Small intestine (tissue), 16 donors: ENCODE measurements around the gene AQP12A. TPM values are rescaled to one million over a fixed set of nuclear protein-coding genes. Genes with fewer than 3 reads are reported as not detected.
"Not testable (repeated sequence)": the region's sequence is repeated elsewhere in the genome, so short reads cannot be mapped to it uniquely, and the experiment has no call there.

Source experiments
- DNase-seq, 2 donors: peaks; one replicate each; pipeline versions ENCODE4 v3.0.0 to v3.0.0-alpha.2; 2013
- FAIRE-seq: peaks from 2 replicates; lab custom pipeline; 2012; peaks lifted over from hg19 to GRCh38; lab: Jason Lieb, UNC
- H3K27ac ChIP-seq, 3 donors: one replicate each; pipeline ENCODE4 v1.5.1; 2013; ENCODE audit warnings: low read length in 2 of 3, mild to moderate bottlenecking in 2 of 3, control low read depth in 1 of 3, inconsistent platforms in 1 of 3, low read depth in 1 of 3, moderate library complexity in 1 of 3
- H3K27me3 ChIP-seq, 3 donors: one replicate each; pipeline ENCODE4 v1.6.1; 2013; ENCODE audit warnings: low read length in 3 of 3, inconsistent platforms in 1 of 3; ENCODE audit not compliant: control insufficient read depth in 3 of 3, insufficient read depth in 3 of 3
- H3K36me3 ChIP-seq, 3 donors: one replicate each; pipeline ENCODE4 v1.6.1; 2013; ENCODE audit warnings: low read length in 3 of 3, inconsistent platforms in 1 of 3, low read depth in 1 of 3, mild to moderate bottlenecking in 1 of 3, moderate library complexity in 1 of 3; ENCODE audit not compliant: control insufficient read depth in 3 of 3, insufficient read depth in 2 of 3
- H3K4me1 ChIP-seq, 3 donors: one replicate each; pipeline ENCODE4 v1.6.1; 2013; ENCODE audit warnings: low read length in 2 of 3, inconsistent platforms in 1 of 3, low read depth in 1 of 3, mild to moderate bottlenecking in 1 of 3, moderate library complexity in 1 of 3; ENCODE audit not compliant: control insufficient read depth in 3 of 3, insufficient read depth in 2 of 3
- H3K4me3 ChIP-seq, 3 donors: one replicate each; pipeline ENCODE4 v1.5.1; 2013; ENCODE audit warnings: low read length in 3 of 3, control low read depth in 1 of 3, inconsistent platforms in 1 of 3, low read depth in 1 of 3, mild to moderate bottlenecking in 1 of 3, moderate library complexity in 1 of 3
- H3K9me3 ChIP-seq, 2 donors: one replicate each; pipeline ENCODE4 v1.6.1; 2013; ENCODE audit warnings: low read depth in 1 of 2, low read length in 1 of 2; ENCODE audit not compliant: control insufficient read depth in 2 of 2, insufficient read depth in 1 of 2
- WGBS, 3 donors: extraction: QIAGEN DNeasy Blood & Tissue Kit; methylation state at CpG; one replicate each; pipeline ENCODE4 v1.1.7; 2013; 5-methylcytosine and 5-hydroxymethylcytosine counted together
- long read RNA-seq, 10 donors: transcript quantifications; one replicate each; lab custom pipeline, GENCODE V29; 2026
- polyA plus RNA-seq, 4 donors: library from polyadenylated mRNA; stranded (reverse) in 3 of 4; unstranded in 1 of 4; fragments of 200-250 nt in 3 of 4; fragments of 120-200 nt in 1 of 4; gene quantifications; one replicate each; pipeline versions ENCODE4 v1.2.1 to v1.2.3, GENCODE V29; 2013
- donor health status: healthy with polysubstance abuse.
- donor health status: control.
- donor health status: control.
- donor health status: Bipolar disorder and iron deficiency.
- donor health status: healthy.

Gene AQP12A
- polyA plus RNA-seq: 1 to 10 TPM in 3 of 4 donors, not detected in 1; 1.2 to 4.6 (median 3.4) TPM
- long read RNA-seq, donor 1: 0 reads
- long read RNA-seq, donor 2: 0 reads
- long read RNA-seq, donor 3: 0 reads
- long read RNA-seq, donor 4: 0 reads
- long read RNA-seq, donor 5: 0 reads
- long read RNA-seq, donor 6: 0 reads
- long read RNA-seq, donor 7: 0 reads
- long read RNA-seq, donor 8: 0 reads
- long read RNA-seq, donor 9: 0 reads
- long read RNA-seq, donor 10: 0 reads

- 64 to 82% (median 74%) methylated on average over 9 to 32 of the region's 37 CpGs for WGBS, 3 donors
- FAIRE-seq, DNase-seq, H3K27me3 ChIP-seq, H3K36me3 ChIP-seq, H3K9me3 ChIP-seq: not testable (repeated sequence)
- H3K4me3 ChIP-seq: peak within 1 kb of the TSS in 1 of 3 donors; percentile 30
- H3K4me1 ChIP-seq: peaks cover 0 to 18% (median 0%) of the 10 kb centered on the region in 3 donors
- H3K27ac ChIP-seq: peak within 1 kb of the TSS in 1 of 3 donors; percentile 69
Measured at GRCh38 chr2:240691631-240692420, at the start of gene AQP12A. Gene AQP12A (plus strand): TSS chr2:240691866. CDS start chr2:240691914, 48 bp downstream.

DNA sequence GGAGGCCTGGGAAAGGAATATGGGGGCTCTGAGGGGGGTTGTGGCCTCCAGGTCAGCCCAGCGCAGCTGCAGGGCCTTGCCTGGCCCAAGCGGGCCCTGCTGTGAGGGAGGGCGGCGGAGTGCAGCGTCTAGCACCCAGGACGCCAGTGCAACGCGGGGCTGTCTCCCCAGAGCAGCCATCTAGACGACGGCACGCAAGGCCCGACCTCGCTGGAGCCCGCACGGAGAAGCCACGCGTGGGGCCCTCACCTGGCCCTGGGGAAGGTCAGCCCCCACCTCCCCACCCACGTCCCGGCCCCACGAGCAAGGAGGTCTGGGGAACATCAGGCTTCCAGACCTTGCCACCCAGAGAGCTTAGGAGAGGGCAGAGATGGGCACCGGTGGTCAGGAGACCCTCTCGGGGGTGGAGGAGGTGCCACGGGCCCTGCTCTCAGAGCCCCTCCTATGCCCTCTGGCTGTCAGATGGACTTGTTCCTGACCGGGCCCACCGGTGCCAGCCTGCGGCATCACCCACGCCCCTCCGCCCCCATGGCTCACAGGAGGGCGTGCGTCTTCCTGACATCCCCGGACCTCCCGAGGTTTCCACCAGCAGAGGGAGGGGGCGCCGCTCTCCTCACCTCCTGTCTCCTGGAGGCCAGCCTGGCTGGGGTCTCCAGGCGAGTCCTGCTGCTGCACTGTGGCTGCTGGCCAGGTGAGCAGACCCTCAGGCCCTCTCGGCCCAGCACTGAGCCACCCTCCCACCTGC lies 49.4 kb upstream of the AQP12A start:
- no peak for FAIRE-seq
- no peak overlapping the region for H3K27ac ChIP-seq
- 81 to 86% (median 83%) methylated on average over 34 to 36 of the region's 36 CpGs for WGBS, 3 donors
- peaks cover 0 to 10% (median under 1%) of the 10 kb centered on the region in 3 donors for H3K27me3 ChIP-seq
- no peaks in the 10 kb centered on the region for H3K4me1 ChIP-seq
- H3K36me3 ChIP-seq: no peaks in the 10 kb centered on the region
- no peak for DNase-seq
- H3K4me3 ChIP-seq: no peak overlapping the region
- peaks cover 0 to 1% of the 10 kb centered on the region in 2 donors for H3K9me3 ChIP-seq

GRCh38 chr2:240642806-240643092 lies 48.9 kb upstream of the AQP12A start:
- H3K9me3 ChIP-seq: peaks cover 0 to 1% of the 10 kb centered on the region in 2 donors
- no peak overlapping the region for H3K27ac ChIP-seq
- H3K4me1 ChIP-seq: no peaks in the 10 kb centered on the region
- no peaks in the 10 kb centered on the region for H3K36me3 ChIP-seq
- DNase-seq (no peak), FAIRE-seq (no peak)
- WGBS, 3 donors: 86 to 92% (median 91%) methylated on average over 7 to 11 of the region's 11 CpGs
- H3K27me3 ChIP-seq: peaks cover 0 to 15% (median 3%) of the 10 kb centered on the region in 3 donors
- H3K4me3 ChIP-seq: no peak overlapping the region

DNA sequence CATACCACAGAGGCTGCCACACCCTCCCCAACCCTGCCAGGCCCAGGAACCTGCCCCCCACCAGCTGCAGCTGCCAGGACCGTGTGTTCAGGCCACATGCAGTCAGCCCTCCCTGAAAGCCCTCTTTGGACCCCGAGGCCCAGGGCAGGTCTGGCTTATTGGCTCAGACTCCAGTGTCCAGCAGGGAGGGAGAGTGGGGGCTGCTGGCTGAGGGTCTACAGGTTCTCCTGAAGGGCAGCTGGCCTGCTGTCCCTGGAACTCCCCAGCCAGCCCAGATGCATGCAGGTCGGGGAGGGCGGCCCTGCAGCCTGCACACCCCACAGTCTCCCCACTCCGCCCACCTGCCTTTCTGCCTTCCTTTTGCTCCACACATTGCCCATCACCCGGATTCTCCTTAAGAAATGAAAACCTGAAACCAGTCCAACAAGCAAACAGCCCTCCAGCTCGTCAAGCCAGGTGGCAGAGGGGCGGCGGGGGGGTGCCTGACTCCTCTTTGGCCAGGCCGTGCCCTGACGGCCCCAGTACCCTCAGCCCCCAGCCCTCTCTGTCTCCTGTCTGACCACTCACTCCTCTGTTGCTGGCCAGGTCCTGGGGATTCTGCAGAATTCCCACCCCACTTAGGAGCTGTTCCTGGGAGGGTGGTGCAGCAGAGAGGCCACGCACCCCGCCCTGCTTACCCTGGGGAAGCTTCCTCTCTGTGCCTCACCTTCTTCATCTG lies 48.4 kb upstream of the AQP12A start:
- Histone ChIP-seq H3K4me1 (no peaks in the 10 kb centered on the region), H3K36me3 (no peaks in the 10 kb centered on the region), H3K4me3 (no peak overlapping the region), H3K9me3 (peaks cover 0 to 1% of the 10 kb centered on the region in 2 donors), H3K27ac (no peak overlapping the region), H3K27me3 (peaks cover 0 to 20% (median 6%) of the 10 kb centered on the region in 3 donors)
- FAIRE-seq (no peak), DNase-seq (no peak)
- 56 to 71% (median 67%) methylated on average over 13 of the region's 13 CpGs for WGBS, 3 donors

GRCh38 chr2:240643811-240644150 lies 47.9 kb upstream of the AQP12A start:
- no peaks in the 10 kb centered on the region for H3K4me1 ChIP-seq
- peaks cover 0 to 22% (median 7%) of the 10 kb centered on the region in 3 donors for H3K27me3 ChIP-seq
- WGBS, 3 donors: 81 to 83% (median 82%) methylated on average over 15 of the region's 15 CpGs
- H3K4me3 ChIP-seq: no peak overlapping the region
- FAIRE-seq (no peak), DNase-seq (no peak)
- H3K9me3 ChIP-seq: peaks cover 0 to 1% of the 10 kb centered on the region in 2 donors
- H3K27ac ChIP-seq: no peak overlapping the region
- H3K36me3 ChIP-seq: no peaks in the 10 kb centered on the region

DNA sequence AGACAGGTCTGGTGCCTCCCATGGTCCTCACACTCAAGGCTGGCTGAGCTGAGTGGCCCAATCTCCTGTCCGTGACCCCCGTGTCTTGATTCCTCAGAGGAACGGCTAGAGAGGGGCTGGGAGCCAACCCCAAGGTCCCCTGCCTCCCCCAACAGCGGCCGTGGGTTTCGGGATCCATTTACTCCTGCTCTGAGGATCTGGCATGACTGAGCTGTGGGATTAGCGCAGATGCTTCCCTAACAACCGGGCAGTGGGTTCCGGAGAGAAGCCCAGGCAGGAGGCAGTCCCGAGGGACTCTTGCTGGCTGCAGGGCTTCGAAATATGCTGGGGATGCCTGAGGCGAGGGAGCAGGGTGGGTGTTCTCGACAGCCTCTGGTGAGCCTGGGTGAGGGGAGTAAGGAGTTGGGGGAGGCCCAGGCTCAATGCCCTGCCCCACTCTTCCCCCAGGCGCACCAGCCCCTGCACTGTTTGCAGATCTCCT lies 47.5 kb upstream of the AQP12A start:
- no peak for DNase-seq
- WGBS, 3 donors: 65 to 78% (median 74%) methylated on average over 13 to 14 of the region's 14 CpGs

DNA sequence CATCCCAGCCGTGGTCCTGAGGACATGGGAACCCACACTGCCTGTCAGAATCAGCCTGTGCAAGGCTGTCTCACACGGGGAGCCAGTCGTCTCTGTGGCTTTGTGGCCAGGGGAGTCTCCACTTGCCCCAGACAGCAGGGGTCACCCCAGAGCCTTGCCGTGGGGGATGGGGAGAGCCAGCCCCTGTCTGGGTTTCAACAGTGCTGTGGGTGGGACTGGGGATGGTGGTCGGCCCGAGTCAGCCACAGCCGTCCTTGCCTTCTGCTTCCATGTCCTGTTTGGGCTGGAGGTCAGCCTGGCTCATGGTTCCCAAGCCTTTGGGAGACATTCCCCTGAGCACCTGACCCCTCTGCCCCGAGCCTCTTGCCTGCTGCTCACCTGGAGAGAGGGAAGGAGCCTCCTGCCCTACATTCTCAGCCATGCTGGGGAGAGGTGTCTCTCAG lies 46.8 kb upstream of the AQP12A start:
- Histone ChIP-seq H3K4me3 (no peak overlapping the region), H3K9me3 (peaks cover 0 to 1% of the 10 kb centered on the region in 2 donors), H3K36me3 (no peaks in the 10 kb centered on the region), H3K27ac (no peak overlapping the region), H3K4me1 (no peaks in the 10 kb centered on the region), H3K27me3 (peaks cover 0 to 29% (median 10%) of the 10 kb centered on the region in 3 donors)
- DNase-seq (no peak), FAIRE-seq (no peak)
- 51 to 55% (median 51%) methylated on average over 8 of the region's 8 CpGs for WGBS, 3 donors

More for the DNA sequence above, 47.5 kb upstream of the AQP12A start:
- no peaks in the 10 kb centered on the region for H3K36me3 ChIP-seq
- H3K27ac ChIP-seq: no peak overlapping the region
- H3K4me1 ChIP-seq: no peaks in the 10 kb centered on the region
- peaks cover 0 to 26% (median 10%) of the 10 kb centered on the region in 3 donors for H3K27me3 ChIP-seq
- H3K9me3 ChIP-seq: peaks cover 0 to 1% of the 10 kb centered on the region in 2 donors
- FAIRE-seq: no peak
- H3K4me3 ChIP-seq: no peak overlapping the region
